Stimulated activated CD8-positive, alpha-beta memory T cell treated with anti-CD3 and anti-CD28 coated beads, Interleukin-4, amount 100 ng/mL, for 48 hours (primary cell): Measurements from ENCODE around the gene SREBF1.

Source experiments
- DNase-seq: peaks from one replicate; pipeline ENCODE4 v3.0.0-alpha.2; 2020

SREBF1 gene

DNA sequence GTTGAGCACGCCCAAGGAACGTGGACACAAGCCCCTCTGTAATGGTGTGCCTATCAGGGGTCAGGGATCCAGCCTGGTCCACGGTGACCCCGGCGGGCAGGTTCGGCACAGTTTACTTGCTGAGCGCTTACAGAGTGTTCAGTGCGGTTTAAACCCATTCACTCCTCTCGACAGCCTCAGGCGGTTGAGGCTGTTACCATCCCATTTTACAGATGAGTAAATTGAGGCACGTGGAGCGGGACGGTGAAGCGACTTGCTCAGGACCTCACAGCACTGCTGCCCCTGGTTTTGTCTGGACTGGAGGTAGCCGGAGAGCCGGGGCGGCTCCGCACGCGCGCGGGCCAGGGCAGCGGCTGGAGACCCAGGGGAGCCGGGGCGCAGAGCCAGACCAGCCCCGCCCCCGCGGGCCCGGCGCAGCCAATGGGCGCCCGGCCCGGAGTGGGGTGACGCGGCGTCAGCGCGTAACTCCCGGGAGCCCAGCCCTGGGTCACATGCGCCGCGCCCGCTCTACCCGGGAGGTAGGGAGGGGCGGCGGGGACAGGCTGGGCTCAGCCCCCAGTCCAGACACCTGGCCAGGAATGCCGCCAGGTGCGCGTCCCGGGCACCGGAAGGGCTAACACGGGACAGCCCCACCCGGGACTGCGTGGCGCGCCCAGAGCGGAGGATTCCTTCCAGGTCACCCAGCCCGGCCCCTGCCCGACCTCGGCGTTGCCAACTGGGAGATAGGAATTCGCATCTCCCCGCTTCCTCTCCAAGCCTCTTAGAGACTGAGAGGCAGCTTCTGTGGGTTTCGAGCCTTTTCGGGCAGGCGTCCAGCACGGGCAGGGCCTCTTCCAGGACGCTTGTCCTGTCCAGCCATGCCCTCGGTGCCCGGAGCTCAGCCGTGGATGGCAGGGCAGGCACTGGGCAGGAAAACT lies 3.3 kb upstream of the SREBF1 start:
- DNase-seq, result peak; percentile 86

DNA sequence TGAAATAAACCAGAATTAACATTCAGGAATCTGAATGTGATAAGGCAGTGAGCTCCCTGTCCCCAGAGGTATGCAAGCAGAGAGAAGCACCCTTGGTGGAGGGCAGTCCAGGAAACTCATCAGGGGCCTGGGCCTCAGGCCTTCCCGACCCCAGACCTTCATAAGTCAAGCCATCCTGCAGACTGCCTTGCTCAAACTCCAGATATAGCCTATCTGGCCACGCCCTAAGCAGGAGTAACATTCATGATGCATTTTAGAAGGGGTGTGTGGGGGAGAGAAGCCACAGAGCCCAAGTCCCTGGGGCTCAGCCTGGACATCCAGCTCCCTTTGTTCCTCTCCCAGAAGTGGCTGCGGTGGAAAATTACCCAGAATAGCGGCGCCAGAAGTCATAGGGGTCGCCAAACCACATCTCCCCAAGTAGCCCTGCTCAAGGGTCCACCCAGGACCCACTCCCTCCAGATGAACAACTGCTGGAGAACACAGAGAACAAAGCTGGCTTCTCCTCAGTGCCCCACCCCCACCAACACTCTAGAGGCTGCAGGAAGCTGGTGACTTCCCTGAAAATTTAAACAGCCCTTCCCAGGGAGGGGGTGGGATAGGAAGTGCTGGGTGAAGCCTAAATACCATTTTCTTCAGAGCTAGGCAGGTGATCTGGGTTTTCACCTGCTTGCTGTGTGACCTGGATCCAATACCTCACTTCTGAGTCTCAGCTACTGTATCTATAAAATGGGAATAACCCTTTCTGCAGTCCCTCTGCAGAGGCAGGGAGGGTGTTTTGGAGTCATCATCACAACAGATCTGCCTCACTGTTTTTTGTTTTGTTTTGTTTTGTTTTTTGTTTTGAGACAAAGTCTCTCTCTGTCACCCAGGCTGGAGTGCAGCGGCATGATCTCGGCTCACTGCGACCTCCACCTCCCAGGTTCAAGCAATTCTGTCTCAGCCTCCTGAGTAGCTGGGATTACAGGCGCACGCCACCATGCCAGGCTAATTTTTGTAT lies 1.5 kb upstream of the SREBF1 start:
- DNase-seq, result no peak

DNA sequence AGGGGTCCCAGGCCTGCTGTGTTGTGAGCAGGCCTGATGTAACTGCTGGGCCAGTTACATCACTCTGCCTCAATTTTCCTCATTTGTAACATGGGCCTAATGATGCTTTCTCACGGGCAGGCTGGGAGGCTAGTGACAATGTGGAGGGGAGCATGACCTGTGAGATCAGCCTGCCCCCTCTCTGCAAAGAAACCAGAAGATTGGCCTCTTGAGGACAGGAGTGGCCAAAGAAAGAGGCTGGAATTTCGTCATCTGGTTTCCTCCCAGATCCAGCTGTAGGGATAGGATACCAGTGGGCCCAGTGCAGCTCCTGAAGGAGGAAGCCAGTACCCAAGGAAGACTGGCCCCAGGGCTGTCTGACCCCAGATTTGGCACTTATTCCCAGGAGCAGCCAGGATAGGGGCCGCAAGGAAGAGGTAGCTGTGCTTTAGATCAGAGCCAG lies 615 bp upstream of the SREBF1 start:
- no peak for DNase-seq

DNA sequence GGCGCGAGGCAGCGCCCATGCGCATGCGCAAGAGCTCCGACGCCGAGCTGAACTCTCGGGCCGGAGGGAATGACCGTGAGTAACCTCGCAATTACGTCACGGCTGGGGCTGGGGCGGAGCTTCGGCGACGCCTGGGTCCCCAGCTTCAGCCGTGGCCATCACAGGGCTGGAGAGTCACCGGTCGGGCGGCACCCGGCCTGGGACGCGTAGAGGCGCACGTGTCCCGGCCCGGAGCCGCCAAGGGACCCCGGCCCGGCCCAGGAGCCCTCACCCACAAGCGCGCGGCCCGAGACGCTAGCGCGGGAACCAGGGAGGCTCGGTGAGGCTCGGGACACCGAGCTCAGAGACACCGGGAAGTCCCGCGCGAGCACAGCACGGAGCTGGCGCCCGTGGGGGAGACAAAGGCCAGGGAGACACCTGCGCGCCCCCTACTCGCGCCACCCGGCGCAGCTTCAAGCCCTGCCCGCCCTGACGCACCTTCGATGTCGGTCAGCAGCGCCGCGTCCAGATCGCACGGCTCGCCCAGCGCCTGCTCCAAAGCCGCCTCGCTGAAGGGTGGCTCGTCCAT lies 452 bp downstream of the SREBF1 start:
- DNase-seq, result peak; percentile 100

DNA sequence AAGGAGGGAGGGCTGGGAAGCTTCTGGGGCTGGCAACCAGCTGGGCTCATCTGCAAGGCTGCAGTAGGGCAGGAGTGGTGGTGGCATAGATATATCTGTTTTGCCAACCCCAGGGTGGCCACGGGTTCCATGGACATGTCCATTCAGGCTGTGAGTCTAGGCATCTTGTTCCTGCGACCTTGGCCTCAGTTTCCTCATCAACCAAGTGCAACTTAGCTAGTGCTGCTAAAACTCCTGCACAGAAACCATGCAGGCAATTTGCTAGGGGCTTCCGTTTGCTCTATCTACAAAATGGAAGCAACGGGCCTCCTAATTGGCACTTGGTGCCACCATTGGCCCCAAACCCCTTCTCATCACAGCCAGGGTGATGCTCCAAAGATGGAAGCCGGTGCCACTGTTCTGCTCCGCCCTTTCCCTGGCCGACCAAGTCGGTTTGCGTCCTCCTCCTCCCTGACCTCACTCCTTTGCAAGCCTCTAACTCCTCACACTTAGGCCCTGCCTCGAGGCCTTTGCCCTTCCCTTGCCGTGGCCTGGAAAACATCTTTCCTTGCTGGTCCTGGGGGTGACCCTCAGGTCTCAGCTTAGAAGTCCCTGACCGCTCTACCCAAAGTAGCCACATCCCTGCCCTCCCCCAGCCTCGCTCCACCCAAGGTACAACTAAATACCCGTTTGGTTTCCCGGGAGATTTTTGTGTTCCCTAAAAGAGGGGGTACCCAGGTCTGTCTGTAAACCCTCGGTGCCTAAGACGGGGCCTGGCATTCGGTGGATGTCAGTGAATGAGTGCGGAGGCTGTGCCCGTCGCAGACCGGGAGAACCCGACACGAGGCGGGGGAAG lies 1.2 kb downstream of the SREBF1 start:
- no peak for DNase-seq

DNA sequence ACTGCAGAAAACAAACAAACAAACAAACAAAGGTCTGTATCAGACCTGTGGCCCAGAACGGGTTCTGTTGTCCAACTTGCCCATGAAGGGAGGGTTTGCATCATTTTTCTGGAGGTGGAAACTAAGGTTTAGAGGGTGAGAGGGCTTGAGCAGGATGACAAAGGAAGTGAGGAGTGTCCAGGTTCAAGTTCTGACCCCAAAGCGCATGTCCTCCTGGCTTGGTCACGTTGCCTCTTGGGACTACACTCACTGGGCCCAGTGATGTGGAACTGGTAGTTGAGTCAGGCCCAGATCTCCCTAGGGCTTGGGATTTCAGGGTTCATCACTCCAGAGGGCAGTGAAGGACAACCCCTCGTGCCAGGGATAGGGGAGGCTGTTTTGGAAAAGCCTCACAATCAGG lies 1.8 kb downstream of the SREBF1 start:
- DNase-seq, result no peak

DNA sequence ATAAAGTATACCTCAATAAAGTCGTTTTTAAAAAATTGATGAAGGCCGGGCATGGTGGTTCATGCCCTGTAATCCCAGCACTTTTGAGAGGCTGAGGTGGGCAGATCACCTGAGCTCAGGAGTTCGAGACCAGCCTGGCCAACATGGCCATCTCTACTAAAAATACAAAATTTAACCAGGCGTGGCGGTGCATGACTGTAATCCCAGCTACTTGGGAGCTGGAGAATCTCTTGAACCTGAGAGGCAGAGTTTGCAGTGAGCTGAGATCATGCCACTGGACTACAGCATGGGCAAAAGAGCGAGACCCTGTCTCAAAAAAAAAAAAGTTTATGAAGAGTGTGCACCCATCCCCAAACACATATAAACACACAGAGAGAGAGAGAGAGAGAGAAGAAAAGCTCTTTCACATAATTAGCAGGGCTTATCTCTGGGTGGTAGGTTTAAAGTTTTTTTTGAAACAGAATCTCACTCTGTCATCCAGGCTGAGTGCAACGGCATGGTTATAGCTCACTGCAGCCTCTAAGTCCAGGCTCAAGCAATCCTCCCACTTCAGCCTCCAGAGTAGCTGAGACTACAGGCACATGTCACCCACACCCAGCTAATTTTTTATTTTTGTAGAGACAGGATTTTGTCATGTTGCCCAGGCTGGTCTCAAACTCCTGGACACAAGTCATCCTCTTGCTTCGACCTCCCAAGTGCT lies 3.0 kb downstream of the SREBF1 start:
- DNase-seq, result no peak

DNA sequence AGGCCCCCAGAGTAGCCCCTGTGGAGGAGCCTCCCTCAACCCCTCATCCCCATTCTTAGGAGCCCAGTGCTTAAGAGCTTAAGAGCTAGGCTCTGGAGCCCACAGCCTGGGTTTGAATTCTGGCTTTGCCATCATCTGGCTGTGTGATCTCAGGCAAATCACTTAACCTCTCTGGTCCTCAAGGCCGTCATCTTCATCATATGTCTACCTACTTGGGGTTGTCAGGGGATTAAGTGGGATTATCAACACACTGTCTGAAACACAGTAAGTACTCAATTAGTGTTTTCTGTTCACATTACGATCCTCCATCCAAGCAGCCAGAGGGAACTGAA lies 4.8 kb downstream of the SREBF1 start:
- no peak for DNase-seq

DNA sequence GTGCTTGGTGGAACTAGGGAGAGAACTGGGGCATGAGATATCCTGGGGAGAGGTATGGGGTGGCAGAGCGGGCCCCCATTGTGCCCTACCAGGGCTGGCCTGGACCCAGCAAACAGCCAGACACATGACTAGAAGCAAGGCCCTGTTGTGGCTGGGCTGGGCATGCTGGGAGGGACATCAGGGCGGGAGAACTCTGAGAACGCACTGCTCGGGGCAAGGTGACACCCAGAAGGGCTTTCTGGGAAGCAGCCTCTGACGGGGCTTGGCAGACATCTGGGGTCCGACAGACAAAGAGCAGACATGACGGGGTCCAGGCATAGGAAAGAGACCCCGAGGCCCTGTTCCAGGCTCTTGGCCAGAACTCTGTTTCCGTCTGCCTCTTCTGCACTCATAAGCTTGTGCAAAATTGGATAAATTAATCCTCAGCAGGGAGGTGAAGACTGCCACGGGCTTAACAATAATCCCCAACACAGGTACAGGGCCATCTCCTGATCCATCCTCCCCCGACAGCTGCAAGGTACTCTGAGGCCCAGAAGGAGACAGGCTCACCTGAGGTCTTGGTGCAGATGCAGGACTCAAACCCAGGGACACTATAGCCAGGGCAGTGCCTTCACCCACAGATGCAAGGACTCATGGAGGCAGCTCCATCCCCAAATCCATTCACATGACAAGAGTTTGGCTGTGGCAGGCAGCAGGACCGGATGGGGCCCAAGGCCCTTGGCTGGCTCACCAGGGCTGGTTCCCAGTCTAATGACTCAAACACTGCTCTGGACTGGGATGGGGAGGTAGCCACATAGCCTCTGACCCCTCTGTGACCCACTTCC lies 5.4 kb downstream of the SREBF1 start:
- DNase-seq, result no peak

DNA sequence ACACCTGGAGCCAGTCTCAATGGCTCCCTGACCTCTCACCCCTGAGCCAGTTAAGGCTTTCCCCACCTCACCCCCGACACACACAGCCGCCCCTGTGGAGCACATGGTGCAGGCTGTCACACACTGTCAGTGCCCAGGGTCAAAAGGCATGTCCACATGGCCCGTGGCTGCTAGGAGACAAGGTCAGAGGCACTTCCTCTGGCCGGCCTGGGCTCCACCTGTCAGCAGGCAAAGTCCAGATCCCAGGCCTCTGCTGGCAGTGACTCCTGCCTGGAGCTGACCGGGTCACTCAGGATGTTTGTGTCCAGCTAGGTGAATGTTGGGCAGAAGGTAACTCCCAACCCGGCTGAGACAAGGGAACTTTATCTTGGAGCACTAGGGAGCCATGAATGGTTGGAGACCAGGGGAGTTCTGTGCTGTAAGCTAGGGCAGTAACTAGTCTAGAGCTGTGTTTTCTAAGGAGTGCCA lies 6.0 kb downstream of the SREBF1 start:
- no peak for DNase-seq

DNA sequence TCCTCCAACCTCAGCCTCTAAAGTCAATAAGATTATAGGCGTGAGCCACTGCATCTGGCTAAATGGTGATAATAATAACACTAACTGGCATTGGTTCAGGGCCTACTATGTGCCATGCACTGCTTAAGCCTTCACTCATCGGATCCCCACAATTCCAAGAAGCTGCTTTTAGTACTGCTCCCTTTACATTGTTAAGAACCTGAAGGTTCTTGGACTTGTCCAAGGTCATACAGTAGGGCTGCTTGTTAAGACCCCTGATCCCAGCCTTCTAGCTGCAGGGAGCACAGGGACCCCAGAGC lies 6.6 kb downstream of the SREBF1 start:
- no peak for DNase-seq

DNA sequence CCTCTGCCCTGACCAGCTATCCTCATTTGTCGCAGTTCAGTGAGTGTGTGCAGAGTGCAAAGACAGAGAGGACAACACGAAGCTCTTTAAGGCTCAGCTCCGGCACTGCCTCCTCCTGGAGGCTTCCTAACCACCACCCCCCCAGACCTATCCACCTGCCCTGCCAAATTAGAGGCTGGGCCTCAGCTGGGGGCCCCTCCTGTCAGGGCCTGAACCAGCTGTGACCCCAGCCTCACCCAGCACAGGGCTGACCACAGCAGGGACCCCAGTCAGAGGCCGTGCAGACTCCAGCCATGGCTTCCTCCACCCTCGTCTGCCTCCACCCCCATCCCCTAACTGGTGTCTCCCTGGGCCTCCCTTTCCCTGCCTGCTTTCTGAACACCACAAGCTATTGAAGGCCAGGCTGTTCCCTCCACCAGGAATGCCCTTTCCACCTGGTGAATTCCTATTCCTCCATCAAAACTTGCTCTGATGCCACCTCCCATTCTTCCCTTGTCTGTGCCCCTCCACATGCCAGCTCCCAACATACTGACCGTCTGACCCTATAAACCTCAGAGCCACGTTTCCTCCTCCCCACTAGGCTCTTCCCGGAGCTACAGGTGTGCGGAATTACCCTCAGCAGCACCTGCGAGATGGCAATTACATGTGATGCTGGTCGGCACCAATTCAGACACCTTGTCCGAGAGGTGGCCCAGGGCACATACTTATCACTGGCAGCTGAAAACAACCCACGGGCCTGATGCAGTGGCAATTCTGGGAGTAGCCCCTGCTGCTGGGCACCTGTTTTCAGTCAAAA lies 8.8 kb downstream of the SREBF1 start:
- no peak for DNase-seq

DNA sequence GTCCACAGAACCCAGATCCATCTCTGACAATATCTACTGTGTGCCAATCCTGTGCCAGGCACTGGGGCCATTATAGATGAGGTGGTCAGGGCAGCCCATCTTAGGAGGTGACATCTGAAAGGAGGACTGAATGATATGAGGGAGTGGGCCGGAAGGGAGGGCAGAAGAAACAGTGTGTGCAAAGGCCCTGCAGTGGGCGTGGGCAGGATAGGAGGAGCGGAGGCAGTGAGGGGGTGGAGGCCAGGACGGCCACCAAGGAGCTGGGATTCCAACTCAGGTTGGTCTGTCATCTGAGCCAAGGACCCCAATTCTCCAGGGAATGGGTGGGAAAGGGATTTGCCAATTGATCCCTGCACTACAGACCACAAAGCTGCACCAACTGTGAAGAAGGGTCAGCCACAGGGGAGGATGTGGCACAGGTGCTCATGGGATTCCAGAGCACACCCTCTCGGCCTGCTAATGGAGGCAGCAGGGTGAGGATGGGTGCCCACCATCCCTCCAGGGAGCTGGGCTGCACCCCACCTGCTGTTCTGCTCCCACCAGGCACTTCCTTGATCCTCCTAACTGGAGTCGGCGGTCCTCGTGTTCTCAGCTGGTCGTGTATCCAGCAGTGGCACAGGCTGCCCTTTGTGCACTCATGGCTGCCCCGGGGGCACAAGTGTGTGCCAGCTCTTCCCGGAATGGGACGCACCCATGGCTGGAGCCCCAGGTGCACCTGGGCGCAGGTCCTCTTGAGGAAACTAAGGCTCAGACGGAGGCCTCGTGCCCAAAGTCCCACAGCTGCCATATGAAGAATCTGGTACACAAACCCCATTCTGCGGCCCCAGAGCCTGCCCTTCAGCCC lies 9.6 kb downstream of the SREBF1 start:
- DNase-seq, result no peak

DNA sequence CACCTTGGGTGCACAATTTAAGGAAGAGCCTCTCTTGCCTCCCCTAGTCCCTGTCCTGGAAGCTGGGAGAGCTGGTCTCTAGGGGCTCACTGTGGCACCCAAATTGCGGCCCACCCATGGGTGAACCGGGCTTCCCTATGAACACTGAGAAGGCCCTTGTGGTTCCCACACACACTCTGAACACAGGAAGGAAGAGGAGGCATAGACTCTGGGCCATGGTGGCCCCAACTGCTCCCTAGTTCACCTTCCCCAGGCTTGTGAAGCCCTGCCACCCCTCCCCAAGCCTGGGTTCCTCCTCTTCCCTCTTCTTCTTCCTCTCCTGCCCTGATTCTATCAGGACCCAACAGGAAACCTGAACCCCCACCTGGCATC lies 10.5 kb downstream of the SREBF1 start:
- DNase-seq, result no peak

DNA sequence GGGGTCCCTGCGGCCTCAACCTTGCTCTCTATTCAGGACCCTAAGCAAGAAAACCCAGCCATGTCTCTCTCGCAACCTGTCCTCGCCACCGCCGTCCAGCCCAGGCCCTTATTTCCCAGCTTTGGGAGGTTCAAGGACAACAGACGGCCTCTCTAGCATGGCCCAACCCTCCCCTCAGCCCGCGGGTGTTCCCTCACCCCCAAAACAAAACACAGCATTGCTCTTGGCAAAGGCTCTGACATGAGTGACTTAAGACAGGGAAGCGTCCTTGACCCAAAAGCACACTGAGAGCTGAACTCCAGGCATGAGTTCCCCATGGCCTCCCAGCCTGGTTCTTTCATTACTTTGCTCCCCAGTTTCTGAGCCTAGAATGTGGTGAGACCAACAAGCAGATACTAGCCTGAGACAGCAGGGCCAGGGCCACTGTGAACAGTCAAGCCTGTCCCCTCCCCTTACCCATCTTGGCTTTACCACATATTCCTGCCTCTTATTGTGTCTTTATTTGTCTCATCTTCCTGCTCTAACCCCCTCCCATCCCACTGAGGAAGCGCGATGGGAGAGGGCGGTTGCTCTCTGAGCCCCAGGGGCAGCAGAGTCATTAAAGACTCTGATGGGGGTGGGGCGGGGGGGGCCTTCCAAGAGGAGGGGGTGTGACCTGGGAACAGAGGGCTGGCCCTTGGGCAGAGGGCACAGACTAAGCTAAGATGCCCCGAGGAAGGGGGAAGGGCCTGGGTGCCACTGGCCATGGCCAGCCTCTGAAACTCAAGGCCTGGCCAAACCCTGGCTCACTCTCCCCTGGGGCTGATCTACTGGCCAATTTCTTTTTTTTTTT lies 11.8 kb downstream of the SREBF1 start:
- DNase-seq, result no peak

DNA sequence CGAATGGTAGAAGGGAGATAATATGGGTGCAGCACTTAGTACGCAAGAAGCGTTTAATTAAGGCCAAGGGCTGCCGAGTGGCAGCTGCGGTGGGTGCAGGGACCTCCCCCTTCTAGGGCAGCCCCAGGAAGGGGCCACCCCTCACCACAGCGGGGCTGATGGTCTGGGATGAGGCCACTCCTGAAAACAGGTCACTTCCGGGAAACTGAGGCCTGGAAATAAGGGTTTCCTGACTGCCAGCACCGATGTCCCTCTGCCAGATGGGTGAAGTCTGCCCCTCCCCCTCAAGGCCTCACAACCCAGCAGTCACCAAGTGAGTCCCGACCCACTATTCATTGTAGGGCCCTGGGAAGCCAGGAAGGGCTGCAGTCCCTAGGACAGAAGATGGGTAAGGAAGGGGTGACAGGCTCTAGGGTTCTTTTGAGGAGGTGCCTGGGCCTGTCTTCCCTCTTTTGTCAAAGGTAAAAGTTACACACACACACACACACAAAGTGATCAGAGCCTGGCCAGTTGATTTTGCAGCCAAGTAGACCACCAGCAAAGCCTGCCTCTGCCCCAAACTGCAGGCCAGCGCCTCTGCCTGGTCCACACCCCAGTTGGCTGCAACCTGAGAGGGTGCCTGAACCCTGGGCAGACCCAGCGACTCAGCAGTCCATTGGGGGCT lies 12.5 kb downstream of the SREBF1 start:
- peak; percentile 60 for DNase-seq

DNA sequence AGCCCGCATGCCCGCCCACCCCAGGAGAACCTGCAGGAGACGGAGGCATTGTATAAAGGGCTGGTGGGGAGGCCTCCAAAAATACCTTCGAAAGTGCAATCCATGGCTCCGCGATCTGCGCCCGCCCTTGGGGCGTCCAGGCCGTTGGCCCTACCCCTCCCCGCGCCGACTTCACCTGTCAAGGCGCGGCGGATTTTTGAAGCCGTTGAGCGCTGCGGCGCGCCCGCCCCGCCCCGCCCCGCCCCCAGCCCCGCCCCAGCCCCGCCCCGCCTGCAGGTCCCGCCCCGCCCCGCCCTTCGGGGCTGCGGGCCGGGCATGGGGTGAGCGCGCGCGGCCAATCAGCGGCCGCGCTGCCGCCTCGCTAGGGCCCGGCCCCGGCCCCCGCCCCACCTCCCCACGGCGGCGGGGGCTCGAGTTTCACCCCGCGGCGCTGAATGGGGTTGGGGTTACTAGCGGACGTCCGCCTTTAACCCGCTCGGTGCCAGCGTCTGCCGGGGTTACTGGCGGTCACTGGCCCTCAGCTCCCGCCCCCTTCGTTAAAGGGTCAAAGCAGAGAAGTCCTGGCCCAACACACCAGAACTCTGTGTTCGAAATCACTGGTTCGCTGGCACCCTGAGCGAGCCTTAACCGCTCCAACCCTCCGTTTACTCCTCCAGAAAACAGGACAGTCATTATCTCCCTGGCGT lies 13.2 kb downstream of the SREBF1 start:
- DNase-seq, result peak; percentile 82
